NT2/D1 (cell line): Measurements from ENCODE around the gene KAT6B.

Experiments
- DNase-seq: peaks from one replicate; pipeline ENCODE4 v3.0.0-alpha.2; 2011; ENCODE audit warnings: low read depth, low spot score
- H3K27me3 ChIP-seq: 2 replicates; pipeline ENCODE4 v1.6.0; 2011; ENCODE audit warnings: mild to moderate bottlenecking; ENCODE audit not compliant: insufficient read length, insufficient read depth
- H3K36me3 ChIP-seq: 2 replicates; pipeline ENCODE4 v1.6.1; 2011; ENCODE audit warnings: mild to moderate bottlenecking, low read length, mixed read lengths; ENCODE audit not compliant: insufficient read depth, insufficient read length
- H3K4me1 ChIP-seq: 2 replicates; pipeline ENCODE4 v1.5.1; 2011; ENCODE audit not compliant: insufficient read depth, insufficient read length
- H3K4me3 ChIP-seq: 2 replicates; pipeline ENCODE4 v1.5.1; 2011; ENCODE audit warnings: low read depth; ENCODE audit not compliant: insufficient read length
- H3K9ac ChIP-seq: 2 replicates; pipeline ENCODE4 v1.6.0; 2011; ENCODE audit warnings: low read depth; ENCODE audit not compliant: insufficient read length
- H3K9me3 ChIP-seq: 2 replicates; pipeline ENCODE4 v1.5.1; 2011; ENCODE audit warnings: mild to moderate bottlenecking, low read length; ENCODE audit not compliant: insufficient read depth
- SUZ12 ChIP-seq: IDR thresholded peaks from 2 replicates; pipeline ENCODE4 v1.6.1; 2011; ENCODE audit not compliant: insufficient read length, insufficient read depth; ENCODE audit errors: extremely low read depth
- YY1 ChIP-seq: IDR thresholded peaks from 2 replicates; pipeline ENCODE4 v1.6.1; 2011; ENCODE audit not compliant: insufficient read length, insufficient read depth
- ZNF274 ChIP-seq: IDR thresholded peaks from 2 replicates; pipeline ENCODE4 v1.6.1; 2011; ENCODE audit warnings: mild to moderate bottlenecking, low read depth, low read length

KAT6B gene

DNA sequence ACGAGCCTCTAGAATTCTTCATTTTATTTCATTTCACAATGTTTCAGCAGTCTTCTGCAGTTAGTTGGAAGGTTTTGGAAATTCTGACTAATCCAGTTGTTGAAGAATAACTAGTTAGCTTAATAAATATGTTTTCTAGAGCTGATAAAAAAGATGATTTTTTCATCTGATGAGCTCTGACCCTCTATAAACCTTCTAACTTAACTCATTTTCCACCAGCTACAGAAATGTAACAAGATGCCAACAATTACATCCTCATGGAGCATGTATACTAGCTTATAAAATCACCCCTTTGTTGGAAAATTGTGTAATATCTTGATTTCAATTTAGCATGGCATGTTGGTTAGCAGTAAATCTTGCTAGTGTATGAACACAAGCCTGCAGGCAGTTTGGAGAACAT is 33.1 kb downstream of the KAT6B start:
- Histone ChIP-seq H3K4me1 (no peaks in the 10 kb centered on the region), H3K27me3 (no peaks in the 10 kb centered on the region), H3K36me3 (no peaks in the 10 kb centered on the region), H3K9me3 (no peaks in the 10 kb centered on the region), H3K4me3 (no peak overlapping the region), H3K9ac (no peak overlapping the region)
- TF ChIP-seq ZNF274 (no peak), YY1 (no peak), SUZ12 (no peak)
- DNase-seq: no peak

DNA sequence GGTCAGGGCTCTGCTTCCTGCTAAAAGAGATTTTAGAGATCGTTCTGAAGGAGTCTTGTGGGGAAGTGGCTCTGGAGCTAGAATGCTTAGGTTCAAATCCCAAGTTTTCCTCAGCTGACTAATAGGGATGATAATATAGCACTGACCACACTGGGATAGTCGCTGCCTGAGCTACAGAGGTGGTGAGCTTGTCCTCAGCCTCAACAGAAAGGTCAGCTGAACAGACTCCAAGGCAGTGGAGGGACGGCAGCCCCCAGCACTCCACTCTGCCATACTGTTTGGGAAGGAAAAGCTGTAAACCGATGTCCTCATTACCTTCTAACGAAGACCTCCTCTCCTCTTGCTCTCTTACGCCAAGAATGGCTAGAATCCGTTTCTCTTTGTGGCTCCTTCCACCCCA is 36.2 kb downstream of the KAT6B start:
- Histone ChIP-seq H3K4me3 (no peak overlapping the region), H3K27me3 (no peaks in the 10 kb centered on the region), H3K4me1 (no peaks in the 10 kb centered on the region), H3K36me3 (no peaks in the 10 kb centered on the region), H3K9ac (no peak overlapping the region), H3K9me3 (no peaks in the 10 kb centered on the region)
- DNase-seq: no peak
- no peak for TF ChIP-seq ZNF274

DNA sequence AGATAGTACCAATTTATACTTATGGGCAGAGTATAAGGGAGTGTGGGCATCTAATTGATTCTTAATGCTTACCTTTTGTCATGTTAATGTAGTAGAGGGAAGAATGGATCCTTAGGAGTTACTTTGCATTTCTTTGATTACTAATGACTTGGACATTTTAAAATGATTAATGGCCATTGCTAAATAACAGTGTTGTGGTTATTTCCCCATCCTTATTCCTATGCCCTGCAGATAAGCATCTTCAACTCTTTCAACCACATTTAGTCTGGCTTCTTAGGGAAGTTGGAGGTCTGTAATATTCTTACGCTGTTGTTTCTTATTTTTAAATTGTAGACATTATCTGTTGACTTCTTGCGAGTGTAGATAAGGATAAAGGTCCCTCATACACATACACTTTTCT is 37.2 kb downstream of the KAT6B start:
- no peak for TF ChIP-seq YY1
- TF ChIP-seq SUZ12: no peak
- TF ChIP-seq ZNF274: no peak
- Histone ChIP-seq H3K9me3 (no peaks in the 10 kb centered on the region), H3K36me3 (no peaks in the 10 kb centered on the region), H3K4me3 (no peak overlapping the region), H3K4me1 (no peaks in the 10 kb centered on the region), H3K9ac (no peak overlapping the region), H3K27me3 (no peaks in the 10 kb centered on the region)
- no peak for DNase-seq

DNA sequence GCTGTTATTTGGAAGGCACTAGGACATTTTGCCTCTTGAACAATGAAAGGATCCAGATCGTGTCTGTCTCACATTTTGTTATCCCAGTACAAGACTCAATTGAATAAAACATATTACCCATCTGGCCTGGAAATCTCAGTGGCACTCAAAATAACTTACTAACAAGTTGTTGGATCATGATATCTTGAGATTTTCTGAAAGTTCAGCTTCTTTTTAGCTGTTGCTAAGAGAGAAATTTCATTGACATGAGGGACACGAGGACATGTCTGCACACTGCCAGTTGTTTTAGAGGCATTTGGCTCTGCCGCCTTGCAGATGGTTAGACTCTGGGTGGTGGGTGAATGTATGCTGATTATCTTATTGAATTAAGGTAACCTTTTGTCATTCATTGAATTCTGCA is 41.0 kb downstream of the KAT6B start:
- DNase-seq: no peak
- Histone ChIP-seq H3K9me3 (no peaks in the 10 kb centered on the region), H3K27me3 (no peaks in the 10 kb centered on the region), H3K9ac (no peak overlapping the region), H3K4me3 (no peak overlapping the region), H3K36me3 (no peaks in the 10 kb centered on the region), H3K4me1 (no peaks in the 10 kb centered on the region)
- TF ChIP-seq ZNF274 (no peak), SUZ12 (no peak), YY1 (no peak)

DNA sequence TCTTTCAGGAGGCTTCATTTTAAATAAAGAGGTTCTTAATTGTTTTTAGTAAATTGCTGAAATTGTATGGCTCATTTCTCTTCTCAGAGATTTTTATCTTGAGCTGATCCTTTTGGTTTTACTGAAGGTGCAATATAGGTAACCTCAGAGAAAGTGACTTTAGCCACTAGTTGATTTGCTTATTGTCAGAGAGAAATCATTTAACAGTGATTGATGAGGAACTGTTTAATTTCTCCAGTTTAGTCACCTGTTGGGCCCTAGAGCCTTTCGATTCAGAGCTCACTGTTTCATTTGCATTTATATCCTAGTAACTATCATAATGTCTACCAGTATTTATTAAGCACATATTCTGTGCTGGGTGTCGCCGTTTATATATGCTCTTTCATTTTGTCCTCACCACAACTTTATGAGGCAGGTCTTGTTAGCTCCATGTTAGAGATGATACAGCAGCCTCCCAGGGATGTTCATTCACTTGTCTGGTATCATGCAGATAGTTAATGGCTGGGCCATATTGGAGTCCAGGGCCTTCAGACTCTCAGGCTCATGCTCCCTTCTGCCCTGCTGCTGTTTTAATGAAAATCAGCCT is 42.1 kb downstream of the KAT6B start:
- no peak for DNase-seq
- Histone ChIP-seq H3K4me1 (no peaks in the 10 kb centered on the region), H3K9ac (no peak overlapping the region), H3K36me3 (no peaks in the 10 kb centered on the region), H3K9me3 (no peaks in the 10 kb centered on the region), H3K27me3 (no peaks in the 10 kb centered on the region), H3K4me3 (no peak overlapping the region)
- TF ChIP-seq SUZ12 (no peak), YY1 (no peak), ZNF274 (no peak)

DNA sequence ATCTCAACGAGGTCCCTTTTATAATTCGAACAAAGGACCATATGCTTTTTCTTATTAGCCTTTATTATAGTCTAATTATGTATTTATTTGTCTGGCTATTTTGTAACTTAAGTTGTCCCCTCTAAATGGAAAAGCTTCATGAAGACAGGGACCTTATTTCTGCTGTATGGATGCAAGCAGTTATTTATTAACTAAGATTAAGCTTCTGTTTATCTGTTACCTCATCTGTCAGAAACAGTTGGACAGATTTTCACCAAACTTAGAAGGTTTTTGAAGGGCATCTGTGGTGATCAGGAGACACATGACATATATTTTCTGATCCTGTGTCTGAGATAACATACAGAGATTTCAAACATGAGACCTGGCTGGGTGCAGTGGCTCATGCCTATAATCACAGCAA is 43.2 kb downstream of the KAT6B start:
- H3K9ac ChIP-seq: no peak overlapping the region
- H3K4me1 ChIP-seq: no peaks in the 10 kb centered on the region
- H3K4me3 ChIP-seq: no peak overlapping the region
- no peak for DNase-seq
- no peaks in the 10 kb centered on the region for H3K27me3 ChIP-seq
- H3K36me3 ChIP-seq: no peaks in the 10 kb centered on the region
- no peaks in the 10 kb centered on the region for H3K9me3 ChIP-seq
- TF ChIP-seq YY1 (no peak), ZNF274 (no peak), SUZ12 (no peak)

DNA sequence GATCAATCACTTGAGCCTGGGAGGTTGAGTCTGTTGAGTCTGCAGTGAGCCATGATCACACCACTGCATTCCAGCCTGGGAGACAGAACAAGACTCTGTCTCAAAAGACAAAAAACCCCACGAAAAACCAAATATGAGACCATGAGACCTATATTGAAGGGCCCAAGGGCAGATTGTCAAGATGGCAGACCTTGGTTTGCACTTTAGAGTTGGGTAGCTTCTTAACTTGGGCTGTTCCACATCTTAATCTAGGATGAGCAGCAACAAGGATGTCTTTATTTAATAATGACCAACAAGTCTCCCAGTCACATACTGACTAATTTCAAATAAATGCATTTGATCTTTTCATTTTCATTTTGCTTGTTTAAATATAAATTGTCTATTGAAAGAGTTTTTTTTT is 43.8 kb downstream of the KAT6B start:
- Histone ChIP-seq H3K36me3 (no peaks in the 10 kb centered on the region), H3K9ac (no peak overlapping the region), H3K9me3 (no peaks in the 10 kb centered on the region), H3K4me1 (no peaks in the 10 kb centered on the region), H3K27me3 (no peaks in the 10 kb centered on the region), H3K4me3 (no peak overlapping the region)
- DNase-seq: no peak
- TF ChIP-seq SUZ12: no peak
- TF ChIP-seq ZNF274: no peak
- TF ChIP-seq YY1: no peak

DNA sequence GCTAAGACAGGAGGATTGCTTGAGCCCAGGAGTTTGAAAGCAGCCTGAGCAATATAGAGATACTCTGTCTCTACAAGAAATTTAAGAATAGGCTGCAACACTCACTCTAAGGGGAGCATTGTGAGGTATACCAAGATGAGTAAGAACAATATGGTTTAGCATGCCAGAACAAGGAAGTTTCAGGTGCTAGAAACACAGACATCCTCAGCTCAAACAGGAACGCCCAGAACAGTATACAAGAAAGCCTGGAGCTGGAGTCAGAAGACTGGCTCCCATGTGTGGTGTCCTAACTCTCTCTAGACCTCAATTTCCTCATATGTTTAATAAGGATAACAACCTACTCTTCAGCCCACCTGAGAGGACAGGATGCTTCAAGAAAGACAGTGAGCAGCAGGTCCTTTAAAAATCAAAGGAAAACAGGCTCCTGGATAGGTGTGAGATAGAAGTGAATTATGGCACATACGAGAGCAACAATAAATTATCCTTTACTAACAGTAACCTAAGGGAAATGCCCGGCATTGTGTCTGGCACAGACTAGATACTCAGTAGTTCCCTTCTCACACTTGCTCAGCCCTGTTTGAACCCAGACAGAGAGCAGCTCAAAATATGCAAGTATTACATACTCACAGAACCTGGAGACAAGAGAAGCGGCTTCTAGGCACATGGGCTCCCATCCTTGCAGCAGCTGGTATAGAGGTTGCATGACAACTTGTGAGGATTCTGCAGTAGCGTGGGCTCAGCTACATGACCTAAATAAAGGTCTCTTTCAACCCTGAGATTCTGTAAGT is 45.4 kb downstream of the KAT6B start:
- Histone ChIP-seq H3K27me3 (no peaks in the 10 kb centered on the region), H3K9ac (no peak overlapping the region), H3K9me3 (no peaks in the 10 kb centered on the region), H3K36me3 (no peaks in the 10 kb centered on the region), H3K4me1 (no peaks in the 10 kb centered on the region), H3K4me3 (no peak overlapping the region)
- TF ChIP-seq YY1 (no peak), ZNF274 (no peak), SUZ12 (no peak)
- no peak for DNase-seq
